Rectal smooth muscle tissue (tissue), 1 donor: Measurements from ENCODE around the gene MYOC.

ENCODE experiments used
- H3K27ac ChIP-seq: one replicate; pipeline ENCODE4 v1.7.0; 2013; ENCODE audit warnings: low read depth, low read length, inconsistent platforms
- H3K27me3 ChIP-seq: one replicate; pipeline ENCODE4 v1.7.0; 2013; ENCODE audit warnings: low read length; ENCODE audit not compliant: control insufficient read depth, insufficient read depth
- H3K36me3 ChIP-seq: one replicate; pipeline ENCODE4 v1.7.0; 2013; ENCODE audit warnings: low read length; ENCODE audit not compliant: control insufficient read depth, insufficient read depth
- H3K4me1 ChIP-seq: one replicate; pipeline ENCODE4 v1.7.0; 2013; ENCODE audit warnings: low read length; ENCODE audit not compliant: control insufficient read depth, insufficient read depth
- H3K4me3 ChIP-seq: one replicate; pipeline ENCODE4 v1.7.0; 2013; ENCODE audit warnings: low read length
- H3K9ac ChIP-seq: one replicate; pipeline ENCODE4 v1.7.0; 2013; ENCODE audit warnings: low read length

The MYOC gene

GRCh38 chr1:171643156-171643555 lies 9.3 kb downstream of the MYOC start:
- Histone ChIP-seq H3K9ac (no peak overlapping the region), H3K27ac (no peak overlapping the region), H3K27me3 (no peaks in the 10 kb centered on the region), H3K36me3 (no peaks in the 10 kb centered on the region), H3K4me1 (peaks cover 12% of the 10 kb centered on the region), H3K4me3 (no peak overlapping the region)

GRCh38 chr1:171642197-171642596 lies 10.3 kb downstream of the MYOC start:
- Histone ChIP-seq H3K27me3 (no peaks in the 10 kb centered on the region), H3K27ac (no peak overlapping the region), H3K9ac (no peak overlapping the region), H3K36me3 (no peaks in the 10 kb centered on the region), H3K4me3 (no peak overlapping the region), H3K4me1 (peaks cover 12% of the 10 kb centered on the region)

- Histone ChIP-seq H3K4me3 (no peak overlapping the region), H3K36me3 (no peaks in the 10 kb centered on the region), H3K9ac (no peak overlapping the region), H3K4me1 (peaks cover 12% of the 10 kb centered on the region), H3K27me3 (no peaks in the 10 kb centered on the region), H3K27ac (no peak overlapping the region)
Observed at GRCh38 chr1:171641076-171641864, 11.2 kb downstream of the MYOC start.

DNA sequence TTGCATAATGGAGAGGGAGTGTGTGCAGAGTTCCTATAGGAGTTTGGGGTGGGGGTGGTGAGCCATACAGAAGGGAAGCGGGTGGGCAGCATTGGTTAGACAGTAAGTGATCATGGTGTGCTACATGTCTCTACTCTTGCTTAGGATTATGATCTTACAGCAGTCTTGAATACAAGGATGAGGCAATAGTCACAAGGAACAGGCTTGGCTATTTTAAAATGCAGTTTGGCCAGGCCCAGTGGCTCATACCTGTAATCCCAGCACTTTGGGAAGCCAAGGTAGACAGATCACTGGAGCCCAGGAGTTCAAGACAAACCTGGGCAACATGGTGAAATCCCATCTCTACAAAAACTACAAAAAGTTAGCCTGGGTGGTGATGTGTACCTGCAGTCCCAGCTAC lies 12.3 kb downstream of the MYOC start:
- H3K4me1 ChIP-seq = peaks cover 2% of the 10 kb centered on the region
- no peak overlapping the region for H3K9ac ChIP-seq
- no peak overlapping the region for H3K4me3 ChIP-seq
- no peaks in the 10 kb centered on the region for H3K36me3 ChIP-seq
- no peak overlapping the region for H3K27ac ChIP-seq
- H3K27me3 ChIP-seq = no peaks in the 10 kb centered on the region

GRCh38 chr1:171637928-171638576 lies 14.4 kb downstream of the MYOC start:
- H3K27ac ChIP-seq = no peak overlapping the region
- H3K36me3 ChIP-seq = no peaks in the 10 kb centered on the region
- no peak overlapping the region for H3K4me3 ChIP-seq
- H3K9ac ChIP-seq = no peak overlapping the region
- H3K4me1 ChIP-seq = no peaks in the 10 kb centered on the region
- no peaks in the 10 kb centered on the region for H3K27me3 ChIP-seq

- Histone ChIP-seq H3K9ac (no peak overlapping the region), H3K4me3 (no peak overlapping the region), H3K27me3 (no peaks in the 10 kb centered on the region), H3K27ac (no peak overlapping the region), H3K4me1 (no peaks in the 10 kb centered on the region), H3K36me3 (no peaks in the 10 kb centered on the region)
Observed at GRCh38 chr1:171636141-171636540, 16.3 kb downstream of the MYOC start.

DNA sequence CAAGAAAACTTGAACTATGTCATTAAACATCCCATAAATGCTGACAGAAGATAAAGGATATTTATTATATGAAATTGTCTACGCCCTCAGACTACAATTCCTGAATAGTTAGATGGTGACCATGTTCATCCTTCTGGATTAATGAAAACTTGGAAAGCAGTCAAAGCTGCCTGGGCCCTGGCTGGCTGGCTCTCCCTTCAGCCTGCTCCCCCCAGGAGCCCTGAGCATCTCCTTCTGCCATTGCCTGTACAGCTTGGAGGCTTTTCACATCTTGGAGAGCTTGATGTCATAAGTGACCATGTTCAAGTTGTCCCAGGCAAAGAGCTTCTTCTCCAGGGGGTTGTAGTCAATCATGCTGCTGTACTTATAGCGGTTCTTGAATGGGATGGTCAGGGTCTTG lies 16.8 kb downstream of the MYOC start:
- no peaks in the 10 kb centered on the region for H3K27me3 ChIP-seq

DNA sequence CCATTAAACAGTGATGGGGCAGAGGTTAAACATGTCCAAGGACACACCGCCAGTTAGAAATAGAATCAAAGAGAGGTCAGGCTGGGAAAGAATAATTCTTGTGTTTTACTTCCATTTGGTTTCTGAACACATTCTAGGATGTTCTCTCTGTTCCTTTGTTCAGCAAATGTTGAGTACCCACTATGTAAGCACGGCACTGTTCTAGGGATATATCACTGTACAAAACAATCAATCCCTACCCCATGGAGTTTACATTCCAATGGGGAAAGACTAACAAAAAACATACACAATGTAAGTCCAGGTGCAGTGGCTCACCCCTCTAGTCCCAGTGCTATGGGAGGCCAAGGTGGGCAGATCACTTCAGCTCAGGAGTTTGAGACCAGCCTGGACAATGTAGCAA lies 24.3 kb downstream of the MYOC start:
- Histone ChIP-seq H3K9ac (no peak overlapping the region), H3K4me1 (no peaks in the 10 kb centered on the region), H3K27ac (no peak overlapping the region), H3K27me3 (no peaks in the 10 kb centered on the region), H3K4me3 (no peak overlapping the region), H3K36me3 (no peaks in the 10 kb centered on the region)

More for the DNA sequence above, 16.8 kb downstream of the MYOC start:
- Histone ChIP-seq H3K9ac (no peak overlapping the region), H3K4me3 (no peak overlapping the region), H3K27ac (no peak overlapping the region), H3K4me1 (no peaks in the 10 kb centered on the region), H3K36me3 (no peaks in the 10 kb centered on the region)

GRCh38 chr1:171627020-171627419 lies 25.5 kb downstream of the MYOC start:
- Histone ChIP-seq H3K4me3 (no peak overlapping the region), H3K36me3 (no peaks in the 10 kb centered on the region), H3K27ac (no peak overlapping the region), H3K4me1 (no peaks in the 10 kb centered on the region), H3K27me3 (no peaks in the 10 kb centered on the region), H3K9ac (no peak overlapping the region)

DNA sequence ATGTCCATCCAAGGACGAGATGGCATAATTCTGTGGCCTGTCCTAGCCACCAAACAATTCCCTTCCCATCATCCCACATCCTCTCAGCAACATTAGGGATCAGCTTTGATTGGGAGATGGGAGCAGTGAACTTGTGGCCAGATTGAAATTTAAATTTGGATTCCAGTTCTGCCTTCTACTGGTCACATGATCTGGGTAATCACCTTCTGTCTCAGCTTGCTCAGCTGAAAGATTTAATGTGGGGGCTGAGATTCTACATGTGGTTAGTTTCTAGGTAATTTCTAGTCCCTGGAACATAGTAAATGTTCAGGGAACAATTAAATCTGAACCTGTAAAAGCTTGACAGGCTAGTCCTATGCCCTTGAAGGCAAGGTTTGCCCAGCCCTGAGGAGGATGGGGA lies 27.3 kb downstream of the MYOC start:
- H3K27me3 ChIP-seq = no peaks in the 10 kb centered on the region
- no peaks in the 10 kb centered on the region for H3K4me1 ChIP-seq
- H3K27ac ChIP-seq = no peak overlapping the region
- H3K36me3 ChIP-seq = no peaks in the 10 kb centered on the region
- no peak overlapping the region for H3K4me3 ChIP-seq
- H3K9ac ChIP-seq = no peak overlapping the region

DNA sequence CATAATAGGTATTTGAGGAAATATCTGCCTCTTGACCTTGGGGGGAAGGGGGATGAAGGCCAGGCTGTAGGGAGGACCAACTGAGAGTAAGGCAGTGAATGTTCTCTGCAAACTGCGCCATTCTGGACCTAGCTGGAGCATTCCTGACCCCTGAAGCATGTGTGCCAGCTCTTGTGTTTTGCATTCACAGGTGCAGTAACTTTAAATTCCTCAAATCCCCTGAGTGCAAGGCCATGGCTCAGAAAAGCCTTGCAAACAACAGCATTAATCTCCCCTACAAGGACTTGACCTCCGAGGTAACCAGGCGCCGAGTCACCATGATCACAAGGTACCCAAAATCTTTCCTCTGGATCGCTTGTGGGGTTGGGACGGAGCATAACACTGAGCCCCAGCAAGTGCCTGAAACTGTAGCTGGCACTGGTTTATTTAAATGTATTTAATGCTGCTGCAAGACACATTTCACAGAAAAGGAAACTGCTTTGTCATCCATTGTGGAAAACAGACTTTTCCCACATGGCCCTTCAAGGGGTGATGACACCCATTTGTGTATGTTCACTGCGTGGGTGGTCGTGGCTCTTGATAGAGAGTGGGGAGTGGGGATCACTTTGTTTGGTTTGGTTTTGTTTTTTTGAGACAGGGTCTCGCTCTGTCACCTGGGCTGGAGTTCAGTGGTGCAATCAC lies 28.7 kb downstream of the MYOC start:
- Histone ChIP-seq H3K27me3 (no peaks in the 10 kb centered on the region), H3K9ac (no peak overlapping the region), H3K4me3 (no peak overlapping the region), H3K27ac (no peak overlapping the region), H3K4me1 (no peaks in the 10 kb centered on the region), H3K36me3 (no peaks in the 10 kb centered on the region)

- Histone ChIP-seq H3K27ac (no peak within 1 kb of the TSS), H3K9ac (no peak within 1 kb of the TSS), H3K4me1 (no peaks in the 10 kb centered on the region), H3K27me3 (no peaks in the 10 kb centered on the region), H3K36me3 (no peaks in the 10 kb centered on the region), H3K4me3 (no peak within 1 kb of the TSS)
Observed at GRCh38 chr1:171622152-171622462, 30.4 kb downstream of the MYOC start, which contains the start of gene MYOCOS. Gene MYOCOS, plus strand, starts transcription at chr1:171622243. Its CDS starts 1,641 bp downstream, at chr1:171623884.
